Measurements from ENCODE around the gene GPR82. TPM values are rescaled to one million over a fixed set of nuclear protein-coding genes. Genes with fewer than 3 reads are reported as not detected.
"Not testable (repeated sequence)": the region's sequence is repeated elsewhere in the genome, so short reads cannot be mapped to it uniquely, and the experiment has no call there.

The GPR82 gene
- total RNA-seq, 4 donors from 2014 or later: 0.29 to 0.30 TPM; not detected in 2

DNA sequence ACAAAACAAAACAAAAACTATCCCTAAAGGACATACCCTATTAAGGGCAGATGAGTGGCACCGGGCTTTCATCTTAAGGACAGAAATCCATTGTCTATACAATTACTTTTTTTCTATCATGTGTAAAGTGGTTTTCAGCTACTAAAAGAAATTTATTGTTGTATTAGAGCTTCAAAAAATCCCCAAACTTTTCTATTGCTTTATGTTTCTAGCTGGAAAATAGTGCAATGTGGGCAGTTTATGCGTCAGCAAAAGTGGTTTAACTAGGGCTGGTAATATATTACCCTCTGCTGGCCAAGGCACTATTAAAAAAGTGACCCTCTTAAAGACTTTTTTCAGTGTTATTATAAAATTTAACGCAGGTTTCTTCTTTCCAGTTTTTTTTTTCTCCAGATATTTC lies 15.5 kb upstream of the GPR82 start:
- Histone ChIP-seq H3K27ac (no peak overlapping the region), H3K36me3 (no peaks in the 10 kb centered on the region), H3K9me3 (no peaks in the 10 kb centered on the region), H3K27me3 (no peaks in the 10 kb centered on the region), H3K4me3 (no peak overlapping the region), H3K4me1 (no peaks in the 10 kb centered on the region)
- intact Hi-C loops (cut with DNase I; ENCODE audit: low total_unique reads): no loop called here
- no peak for TF ChIP-seq POLR2A (IDR thresholded peaks at IDR 0.05)
- TF ChIP-seq, protein P1, sequence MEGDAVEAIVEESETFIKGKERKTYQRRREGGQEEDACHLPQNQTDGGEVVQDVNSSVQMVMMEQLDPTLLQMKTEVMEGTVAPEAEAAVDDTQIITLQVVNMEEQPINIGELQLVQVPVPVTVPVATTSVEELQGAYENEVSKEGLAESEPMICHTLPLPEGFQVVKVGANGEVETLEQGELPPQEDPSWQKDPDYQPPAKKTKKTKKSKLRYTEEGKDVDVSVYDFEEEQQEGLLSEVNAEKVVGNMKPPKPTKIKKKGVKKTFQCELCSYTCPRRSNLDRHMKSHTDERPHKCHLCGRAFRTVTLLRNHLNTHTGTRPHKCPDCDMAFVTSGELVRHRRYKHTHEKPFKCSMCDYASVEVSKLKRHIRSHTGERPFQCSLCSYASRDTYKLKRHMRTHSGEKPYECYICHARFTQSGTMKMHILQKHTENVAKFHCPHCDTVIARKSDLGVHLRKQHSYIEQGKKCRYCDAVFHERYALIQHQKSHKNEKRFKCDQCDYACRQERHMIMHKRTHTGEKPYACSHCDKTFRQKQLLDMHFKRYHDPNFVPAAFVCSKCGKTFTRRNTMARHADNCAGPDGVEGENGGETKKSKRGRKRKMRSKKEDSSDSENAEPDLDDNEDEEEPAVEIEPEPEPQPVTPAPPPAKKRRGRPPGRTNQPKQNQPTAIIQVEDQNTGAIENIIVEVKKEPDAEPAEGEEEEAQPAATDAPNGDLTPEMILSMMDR (IDR thresholded peaks at IDR 0.05): no peak
- no peak for DNase-seq

DNA sequence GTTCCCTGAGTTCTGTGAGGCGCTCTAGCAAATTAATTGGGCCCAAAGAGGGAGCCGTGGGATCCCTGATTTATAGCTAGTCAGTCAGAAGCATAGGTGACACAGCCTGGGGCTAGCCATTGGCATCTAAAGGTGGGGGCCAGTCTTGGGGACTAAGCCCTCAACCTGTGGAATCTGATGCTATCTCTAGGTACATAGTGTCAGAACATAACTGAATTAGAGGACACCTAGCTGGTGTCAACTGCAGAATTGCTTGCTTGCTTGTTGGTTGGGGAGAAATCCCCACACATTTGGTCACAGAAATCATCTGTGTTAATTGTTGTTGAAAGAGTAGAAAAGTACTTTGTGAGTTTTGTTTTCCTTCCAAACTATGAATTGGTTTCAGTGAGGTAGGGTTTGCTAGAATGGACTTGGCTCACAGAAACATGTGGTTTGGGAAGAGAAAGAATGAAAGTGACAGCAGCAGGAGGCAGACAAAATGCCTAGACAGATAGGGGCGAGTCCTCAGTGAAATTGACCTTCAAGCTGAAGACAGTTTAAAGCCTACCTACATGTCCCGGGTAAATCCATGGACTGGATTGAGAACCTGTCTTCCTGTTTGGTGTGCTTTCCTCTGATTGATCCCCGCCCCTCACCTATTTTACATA lies 12.8 kb upstream of the GPR82 start:
- intact Hi-C loops (cut with DNase I; ENCODE audit: low total_unique reads): no loop called here
- H3K4me1 ChIP-seq: no peaks in the 10 kb centered on the region
- H3K4me3 ChIP-seq: no peak overlapping the region
- no peaks in the 10 kb centered on the region for H3K36me3 ChIP-seq
- H3K27ac ChIP-seq: no peak overlapping the region
- no peaks in the 10 kb centered on the region for H3K9me3 ChIP-seq
- DNase-seq: no peak
- H3K27me3 ChIP-seq: no peaks in the 10 kb centered on the region
- TF ChIP-seq, protein P1 (IDR thresholded peaks at IDR 0.05): no peak

DNA sequence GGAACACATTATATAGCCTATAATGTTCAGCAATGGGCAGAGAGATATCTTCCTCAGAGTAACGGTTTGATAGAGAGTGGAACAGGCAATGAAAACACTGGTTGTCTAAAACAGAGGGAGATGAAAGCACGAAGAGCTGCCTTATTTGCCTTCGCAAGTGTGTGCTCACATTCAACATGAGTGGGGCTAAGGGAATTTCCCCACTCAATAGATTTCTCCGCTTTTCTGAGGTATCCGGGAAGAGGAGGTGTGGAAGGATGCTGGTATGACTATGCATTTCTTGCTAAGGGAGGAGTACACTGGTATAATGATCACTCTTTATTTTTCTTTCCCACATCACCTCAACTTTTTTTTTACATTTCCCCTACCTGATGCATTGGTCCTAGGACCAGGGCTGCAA lies 7.8 kb upstream of the GPR82 start:
- no peak for TF ChIP-seq POLR2A (IDR thresholded peaks at IDR 0.05)
- TF ChIP-seq, protein P1 (IDR thresholded peaks at IDR 0.05): no peak
- no peaks in the 10 kb centered on the region for H3K4me1 ChIP-seq
- no peaks in the 10 kb centered on the region for H3K27me3 ChIP-seq
- H3K36me3 ChIP-seq: no peaks in the 10 kb centered on the region
- intact Hi-C loops (cut with DNase I; ENCODE audit: low total_unique reads): no loop called here
- no peak for DNase-seq
- H3K27ac ChIP-seq: no peak overlapping the region
- H3K9me3 ChIP-seq: no peaks in the 10 kb centered on the region
- H3K4me3 ChIP-seq: no peak overlapping the region

DNA sequence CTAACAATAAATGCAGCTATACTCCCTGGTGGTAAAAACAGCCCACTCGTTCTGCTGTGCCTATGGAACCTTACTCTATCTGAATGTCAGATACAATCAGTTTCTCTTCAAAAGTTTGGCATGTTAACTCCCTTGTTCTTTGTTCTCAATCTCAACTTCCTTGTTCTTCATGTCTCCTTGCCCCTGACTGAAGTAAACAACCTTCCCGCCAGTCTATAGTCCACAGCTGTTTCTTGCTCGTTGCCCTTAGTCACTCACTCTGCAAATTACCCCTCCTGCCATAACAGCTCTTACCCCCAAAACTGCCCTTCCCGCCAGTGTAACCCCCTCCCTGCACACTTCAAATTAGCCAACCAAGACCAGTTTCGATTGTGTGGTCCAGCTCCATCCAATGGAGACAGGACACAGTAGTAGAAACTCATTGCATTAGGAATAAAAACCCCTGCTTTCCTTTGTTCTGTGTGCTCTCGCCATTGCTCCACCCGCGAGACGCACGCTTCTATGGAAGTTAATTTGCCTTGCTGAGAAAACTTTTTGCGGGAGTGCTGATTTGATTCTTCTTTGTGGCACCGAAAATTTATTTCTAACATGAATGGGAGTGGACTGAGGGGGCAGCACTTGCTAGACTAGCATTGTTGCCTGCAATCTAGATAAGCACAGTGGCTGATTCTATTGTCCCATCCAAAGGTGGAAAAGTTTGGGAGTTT lies 7.1 kb upstream of the GPR82 start:
- Histone ChIP-seq H3K36me3 (no peaks in the 10 kb centered on the region), H3K27me3 (no peaks in the 10 kb centered on the region), H3K4me3 (no peak overlapping the region), H3K9me3 (no peaks in the 10 kb centered on the region), H3K4me1 (no peaks in the 10 kb centered on the region), H3K27ac (no peak overlapping the region)
- no peak for DNase-seq
- no peak for TF ChIP-seq POLR2A (IDR thresholded peaks at IDR 0.05)
- TF ChIP-seq, protein P1 (IDR thresholded peaks at IDR 0.05): no peak
- intact Hi-C loops (cut with DNase I; ENCODE audit: low total_unique reads): no loop called here

DNA sequence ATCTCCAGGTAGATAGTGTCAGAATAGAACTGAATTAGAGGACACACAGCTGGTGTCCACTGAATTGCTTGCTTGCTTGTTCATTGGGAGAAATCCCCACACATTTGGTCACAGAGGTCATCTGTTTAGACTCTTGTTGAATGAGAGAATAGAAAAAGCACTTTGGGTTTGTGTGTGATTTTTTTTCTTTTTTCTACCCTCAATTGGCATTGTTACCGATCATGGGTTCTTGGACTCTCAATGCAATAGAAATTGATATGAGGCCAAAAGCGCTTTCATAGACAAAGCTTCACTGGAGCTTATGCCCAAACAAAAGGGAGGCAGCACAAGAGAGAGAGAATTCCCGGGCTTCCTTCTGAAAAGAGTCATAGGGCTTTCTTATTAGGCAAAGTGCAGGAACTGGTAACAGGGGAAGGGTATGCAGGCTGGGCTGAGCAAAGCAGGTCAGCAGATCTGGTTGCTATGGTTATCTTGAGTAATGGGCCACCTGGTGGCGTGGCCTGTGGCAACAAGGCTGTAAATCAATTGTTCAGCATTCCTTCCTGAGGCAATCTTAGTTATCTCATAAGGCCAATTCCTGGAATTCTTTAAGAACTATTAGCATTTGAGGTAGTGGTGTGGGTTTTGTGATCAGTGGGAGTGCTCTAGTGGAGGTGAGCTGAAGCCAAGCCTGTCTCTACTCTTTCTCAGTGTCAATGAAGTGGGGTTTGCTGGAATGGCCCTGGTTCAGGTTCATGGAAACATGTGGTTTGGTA lies 5.3 kb upstream of the GPR82 start:
- no peaks in the 10 kb centered on the region for H3K27me3 ChIP-seq
- no peaks in the 10 kb centered on the region for H3K9me3 ChIP-seq
- DNase-seq: no peak
- intact Hi-C loops (cut with DNase I; ENCODE audit: low total_unique reads): no loop called here
- no peak overlapping the region for H3K4me3 ChIP-seq
- no peak overlapping the region for H3K27ac ChIP-seq
- no peaks in the 10 kb centered on the region for H3K4me1 ChIP-seq
- no peaks in the 10 kb centered on the region for H3K36me3 ChIP-seq
- TF ChIP-seq POLR2A (IDR thresholded peaks at IDR 0.05): no peak
- TF ChIP-seq, protein P1 (IDR thresholded peaks at IDR 0.05): no peak

DNA sequence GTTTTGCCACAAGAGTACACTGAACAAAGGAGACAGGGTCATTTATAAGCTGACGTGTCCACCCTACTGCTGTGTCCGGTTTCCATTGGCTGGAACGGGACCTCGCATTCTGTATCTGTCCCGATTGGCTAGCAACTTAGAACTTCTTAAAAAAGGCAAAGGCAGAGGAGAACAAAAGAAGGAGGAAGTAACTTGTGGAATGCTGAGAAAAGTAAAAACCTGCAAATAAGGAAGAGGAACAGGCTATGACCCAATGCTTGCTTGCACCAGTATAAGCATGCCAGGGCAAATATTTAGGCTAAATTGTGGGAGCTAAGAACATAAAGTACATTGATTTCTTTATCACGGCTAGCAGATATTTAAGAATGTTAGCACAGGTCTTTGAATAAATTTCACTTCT lies 4.4 kb upstream of the GPR82 start:
- not testable (repeated sequence) for H3K27ac ChIP-seq

More for the DNA sequence above, 4.4 kb upstream of the GPR82 start:
- DNase-seq; H3K27me3 ChIP-seq; H3K4me1 ChIP-seq; H3K36me3 ChIP-seq; intact Hi-C loops (cut with DNase I; ENCODE audit: low total_unique reads); H3K9me3 ChIP-seq; H3K4me3 ChIP-seq: not testable (repeated sequence)
